Skeletal muscle tissue (tissue), 4 donors: Measurements from ENCODE around the gene FHIT. TPM values are rescaled to one million over a fixed set of nuclear protein-coding genes. Genes with fewer than 3 reads are reported as not detected.
A peak's percentile ranks its signal among the peaks of the same experiment; 100 is the strongest.

Source experiments
- H3K27ac ChIP-seq: one replicate; pipeline ENCODE4 v1.7.0; 2013; ENCODE audit warnings: mild to moderate bottlenecking, low read depth, low read length, inconsistent platforms
- H3K27me3 ChIP-seq, 3 donors: one replicate each; pipeline ENCODE4 v1.7.0; 2013; ENCODE audit warnings: low read length in 3 of 3; ENCODE audit not compliant: control insufficient read depth in 3 of 3, insufficient read depth in 3 of 3
- H3K36me3 ChIP-seq, 3 donors: one replicate each; pipeline ENCODE4 v1.7.0; 2013; ENCODE audit warnings: low read length in 3 of 3; ENCODE audit not compliant: control insufficient read depth in 3 of 3, insufficient read depth in 3 of 3
- H3K4me1 ChIP-seq, 3 donors: one replicate each; pipeline ENCODE4 v1.7.0; 2013; ENCODE audit warnings: low read length in 3 of 3, mild to moderate bottlenecking in 3 of 3; ENCODE audit not compliant: control insufficient read depth in 3 of 3, insufficient read depth in 3 of 3
- H3K4me3 ChIP-seq, 3 donors: one replicate each; pipeline ENCODE4 v1.7.0; 2013; ENCODE audit warnings: low read length in 3 of 3
- H3K9ac ChIP-seq, 3 donors: one replicate each; pipeline ENCODE4 v1.7.0; 2013; ENCODE audit warnings: low read length in 3 of 3, mild to moderate bottlenecking in 3 of 3, moderate library complexity in 2 of 3, low read depth in 1 of 3
- H3K9me3 ChIP-seq, 3 donors: one replicate each; pipeline ENCODE4 v1.7.0; 2013; ENCODE audit warnings: low read length in 3 of 3; ENCODE audit not compliant: control insufficient read depth in 3 of 3
- total RNA-seq: library from RNA; depleted of rRNA; stranded (reverse); fragments of >200 nt; gene quantifications from one replicate; pipeline ENCODE4 v1.2.3, GENCODE V29; 2014
- donor health status: Osteomylitis.

The FHIT gene
- total RNA-seq, 1 donor from 2014 or later = 4.2 TPM

DNA sequence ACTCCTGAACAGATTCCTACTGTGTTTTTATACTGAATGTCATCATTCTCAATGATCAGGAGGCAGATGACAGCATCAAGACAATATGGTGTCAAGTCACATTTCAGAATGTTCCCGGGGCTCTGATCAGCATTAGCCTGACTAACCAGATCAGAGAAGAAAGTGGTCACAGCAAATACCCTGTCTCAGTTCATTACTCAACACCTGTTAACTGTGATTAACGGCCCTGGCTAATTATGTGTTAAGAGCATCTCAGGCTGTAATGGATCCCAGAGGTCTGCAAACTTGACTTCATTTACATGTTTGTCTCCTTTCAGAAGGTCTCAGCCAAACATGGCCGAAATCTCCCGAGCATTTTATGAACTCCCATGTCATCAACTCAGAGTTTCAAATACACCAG lies 833.7 kb downstream of the FHIT start:
- no peak overlapping the region for H3K27ac ChIP-seq
- H3K4me3 ChIP-seq = no peak overlapping the region
- no peaks in the 10 kb centered on the region for H3K9me3 ChIP-seq
- H3K36me3 ChIP-seq = no peaks in the 10 kb centered on the region
- H3K9ac ChIP-seq = no peak overlapping the region
- no peaks in the 10 kb centered on the region for H3K4me1 ChIP-seq
- H3K27me3 ChIP-seq = no peaks in the 10 kb centered on the region

DNA sequence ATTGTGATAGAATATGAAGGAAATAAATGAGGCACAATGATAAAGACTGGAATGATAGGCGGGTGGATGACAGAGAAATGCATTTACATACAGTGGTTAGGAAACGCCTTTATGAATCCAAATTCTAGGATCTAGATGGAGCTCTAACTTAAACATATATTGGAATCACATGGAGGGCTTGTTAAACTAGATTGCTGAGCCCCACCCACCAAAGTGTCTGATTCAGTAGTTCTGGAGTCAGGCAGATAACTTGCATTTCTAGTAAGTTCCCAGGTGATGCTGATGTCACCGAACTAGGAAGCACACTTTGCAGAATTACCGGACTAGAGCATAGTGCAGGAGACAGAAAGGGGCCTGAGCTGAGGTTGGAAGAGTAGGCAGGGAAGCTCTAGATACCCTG lies 837.2 kb downstream of the FHIT start:
- Histone ChIP-seq H3K4me3 (no peak overlapping the region), H3K4me1 (no peaks in the 10 kb centered on the region), H3K9me3 (no peaks in the 10 kb centered on the region), H3K9ac (no peak overlapping the region), H3K36me3 (no peaks in the 10 kb centered on the region), H3K27me3 (no peaks in the 10 kb centered on the region), H3K27ac (no peak overlapping the region)

DNA sequence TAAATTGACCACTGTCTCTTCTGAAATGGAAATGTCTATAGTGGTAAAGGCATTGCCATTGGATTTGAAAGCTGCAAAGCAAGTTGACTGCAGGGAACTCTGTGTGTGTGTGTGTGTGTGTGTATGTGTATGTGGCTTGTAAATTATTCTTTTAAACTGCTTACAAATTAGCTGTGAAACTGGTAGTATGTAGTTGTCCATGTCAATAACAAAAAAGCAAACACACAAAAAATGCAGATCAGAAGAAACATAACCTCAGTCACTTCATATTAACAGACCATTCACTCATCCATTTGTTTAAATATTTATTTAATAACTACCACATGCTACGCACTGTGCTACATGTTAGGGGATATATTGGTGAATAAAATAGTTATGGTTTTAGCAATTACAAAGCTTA lies 837.7 kb downstream of the FHIT start:
- no peaks in the 10 kb centered on the region for H3K9me3 ChIP-seq
- no peaks in the 10 kb centered on the region for H3K36me3 ChIP-seq
- H3K4me1 ChIP-seq = no peaks in the 10 kb centered on the region
- no peaks in the 10 kb centered on the region for H3K27me3 ChIP-seq
- H3K4me3 ChIP-seq = no peak overlapping the region
- H3K9ac ChIP-seq = no peak overlapping the region
- H3K27ac ChIP-seq = no peak overlapping the region

DNA sequence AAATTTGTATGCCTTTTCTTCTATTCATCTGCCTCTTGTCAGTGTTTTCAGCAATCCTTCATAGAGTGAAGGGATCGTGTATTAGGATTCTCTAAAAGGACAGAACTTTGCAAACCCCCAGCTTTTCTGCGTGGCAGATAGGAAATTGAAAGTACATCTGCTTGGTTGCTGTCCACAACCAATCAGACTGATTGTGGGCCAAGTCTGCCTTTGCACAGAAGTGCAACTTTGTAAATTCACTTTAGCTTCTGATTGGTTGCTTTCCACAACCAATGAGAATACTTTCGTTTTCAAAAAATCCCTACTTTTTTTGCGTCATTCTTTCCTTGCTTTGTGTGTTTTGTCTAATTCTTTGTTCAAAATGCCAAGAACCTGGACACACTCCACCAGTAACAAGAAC lies 847.4 kb downstream of the FHIT start:
- Histone ChIP-seq H3K4me3 (no peak overlapping the region), H3K4me1 (peaks cover 6 to 11% (median 10%) of the 10 kb centered on the region in 3 donors), H3K9ac (no peak overlapping the region), H3K36me3 (no peaks in the 10 kb centered on the region), H3K9me3 (no peaks in the 10 kb centered on the region), H3K27me3 (no peaks in the 10 kb centered on the region), H3K27ac (no peak overlapping the region)

DNA sequence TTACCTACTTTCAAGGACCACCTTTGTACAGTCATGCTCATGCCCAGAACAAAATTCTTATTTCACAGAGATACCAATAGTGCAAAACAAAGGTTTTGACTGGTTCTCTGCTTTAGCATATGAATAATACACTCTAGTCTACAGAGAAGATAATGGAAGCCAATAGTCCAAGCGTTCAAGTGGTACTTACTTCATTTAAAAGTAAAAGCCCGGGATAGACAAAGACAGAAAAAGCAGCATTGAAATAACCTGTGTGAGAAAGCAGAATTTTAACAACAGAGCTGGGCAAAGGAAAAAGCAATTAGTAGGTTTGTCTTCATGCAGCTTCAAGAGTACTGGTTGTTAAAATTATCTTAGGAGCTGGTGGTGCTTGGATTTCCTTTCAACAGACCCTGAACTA lies 848.3 kb downstream of the FHIT start:
- H3K27me3 ChIP-seq = no peaks in the 10 kb centered on the region
- no peaks in the 10 kb centered on the region for H3K36me3 ChIP-seq
- H3K27ac ChIP-seq = no peak overlapping the region
- H3K9me3 ChIP-seq = no peaks in the 10 kb centered on the region
- H3K9ac ChIP-seq = no peak overlapping the region
- H3K4me3 ChIP-seq = no peak overlapping the region
- H3K4me1 ChIP-seq = peaks cover 6 to 11% (median 10%) of the 10 kb centered on the region in 3 donors

DNA sequence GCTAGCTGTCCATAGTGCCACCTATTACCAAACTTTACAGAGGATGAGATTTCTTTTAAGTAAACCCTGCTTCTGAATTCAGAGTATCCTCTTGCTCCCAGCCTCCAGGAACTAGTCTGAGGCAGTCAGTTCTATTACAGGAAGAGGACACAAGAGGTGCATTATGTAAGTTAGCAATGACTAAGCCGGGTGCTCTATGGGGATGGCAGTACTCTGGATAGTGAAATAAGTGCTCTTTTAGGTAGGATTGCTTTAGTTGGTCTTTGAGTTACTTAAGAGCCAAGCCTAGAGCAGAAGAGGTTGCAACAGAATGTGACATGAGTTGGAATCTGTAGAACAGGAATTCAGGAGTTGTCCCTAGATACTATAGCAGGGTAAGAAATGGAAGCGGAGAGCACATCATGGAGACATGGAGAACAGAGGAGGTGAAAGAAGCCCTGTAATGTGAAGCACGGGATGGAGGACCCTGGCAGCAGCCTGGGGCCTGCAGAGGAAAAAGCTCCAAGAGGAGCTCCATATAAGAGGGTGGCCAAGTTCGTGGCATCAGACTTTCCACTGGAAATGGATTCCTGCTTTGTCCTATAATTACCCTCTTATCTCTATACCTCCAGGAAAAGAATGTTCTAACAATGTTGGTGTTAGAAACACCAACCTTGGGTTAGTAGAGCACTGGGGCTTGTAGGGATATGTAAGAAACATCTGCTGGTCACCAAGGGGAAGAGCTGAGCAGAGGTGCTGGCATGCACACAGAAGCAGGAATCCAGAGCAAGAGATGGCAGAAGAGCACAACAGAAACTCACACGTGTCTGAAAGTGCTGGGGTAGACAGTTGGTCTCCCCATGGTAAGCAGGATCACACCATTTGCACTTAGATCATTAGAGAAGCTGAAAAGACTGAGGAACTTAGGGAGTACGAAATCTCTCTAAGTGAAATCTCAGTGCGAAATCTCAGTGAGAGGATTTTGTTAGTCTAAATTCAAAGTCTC lies 851.1 kb downstream of the FHIT start:
- no peak overlapping the region for H3K4me3 ChIP-seq
- no peaks in the 10 kb centered on the region for H3K36me3 ChIP-seq
- no peak overlapping the region for H3K9ac ChIP-seq
- H3K4me1 ChIP-seq = peaks cover 6 to 11% (median 10%) of the 10 kb centered on the region in 3 donors
- peak overlapping the region; percentile 28 for H3K27ac ChIP-seq
- no peaks in the 10 kb centered on the region for H3K9me3 ChIP-seq
- H3K27me3 ChIP-seq = no peaks in the 10 kb centered on the region

DNA sequence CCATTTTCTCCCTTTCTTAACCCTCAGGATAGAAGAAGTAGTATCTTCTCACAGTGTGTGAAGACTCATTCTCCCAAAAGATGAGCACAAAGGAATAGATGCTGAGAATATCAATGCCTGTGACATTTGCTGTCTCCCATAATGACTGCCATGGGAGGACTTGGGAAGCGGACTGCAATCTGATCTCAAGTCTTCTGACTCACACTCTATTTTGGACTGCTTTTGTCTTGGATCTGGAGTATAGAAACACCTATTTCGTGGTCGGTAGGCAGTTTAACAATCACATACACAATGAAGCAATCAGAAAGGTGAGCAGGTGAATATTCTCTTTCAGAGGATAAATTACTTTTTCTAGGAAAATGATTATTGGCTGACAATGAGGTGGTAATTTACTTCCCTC lies 852.0 kb downstream of the FHIT start:
- H3K27ac ChIP-seq = peak overlapping the region; percentile 28

DNA sequence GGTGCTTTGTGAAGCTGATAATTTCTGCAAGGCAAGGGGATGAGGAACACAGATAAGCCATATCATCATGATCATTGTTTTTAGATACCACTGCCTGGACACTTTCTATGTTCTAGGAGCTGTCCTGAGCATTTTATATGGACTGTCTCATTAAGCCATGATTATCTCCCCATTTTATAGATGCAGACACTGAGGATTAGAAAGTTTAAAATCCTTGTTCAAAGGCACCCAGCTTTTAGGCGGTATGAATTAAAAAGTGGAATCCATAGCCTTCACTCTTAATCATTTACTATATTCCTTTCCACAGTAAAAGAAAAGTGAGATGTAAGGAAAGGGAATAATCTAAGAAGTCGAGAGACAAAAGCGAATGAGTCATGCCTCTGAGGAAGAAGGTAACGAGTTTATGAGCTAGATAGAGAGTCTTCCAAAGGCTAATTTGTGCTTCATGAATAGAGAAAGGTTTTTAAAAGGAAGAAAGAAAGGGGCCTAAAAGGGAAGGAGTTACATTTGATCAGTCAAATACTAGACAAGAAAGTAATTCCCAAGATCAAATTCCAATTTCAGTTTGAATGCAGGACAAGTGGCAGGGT lies 856.0 kb downstream of the FHIT start:
- Histone ChIP-seq H3K36me3 (no peaks in the 10 kb centered on the region), H3K4me3 (no peak overlapping the region), H3K27me3 (no peaks in the 10 kb centered on the region), H3K9me3 (no peaks in the 10 kb centered on the region), H3K27ac (no peak overlapping the region), H3K4me1 (peaks cover 3 to 9% (median 6%) of the 10 kb centered on the region in 3 donors), H3K9ac (no peak overlapping the region)

More for the DNA sequence above, 852.0 kb downstream of the FHIT start:
- H3K27me3 ChIP-seq = no peaks in the 10 kb centered on the region
- H3K36me3 ChIP-seq = no peaks in the 10 kb centered on the region
- no peak overlapping the region for H3K4me3 ChIP-seq
- no peaks in the 10 kb centered on the region for H3K9me3 ChIP-seq
- H3K9ac ChIP-seq = no peak overlapping the region
- peaks cover 6 to 11% (median 10%) of the 10 kb centered on the region in 3 donors for H3K4me1 ChIP-seq

DNA sequence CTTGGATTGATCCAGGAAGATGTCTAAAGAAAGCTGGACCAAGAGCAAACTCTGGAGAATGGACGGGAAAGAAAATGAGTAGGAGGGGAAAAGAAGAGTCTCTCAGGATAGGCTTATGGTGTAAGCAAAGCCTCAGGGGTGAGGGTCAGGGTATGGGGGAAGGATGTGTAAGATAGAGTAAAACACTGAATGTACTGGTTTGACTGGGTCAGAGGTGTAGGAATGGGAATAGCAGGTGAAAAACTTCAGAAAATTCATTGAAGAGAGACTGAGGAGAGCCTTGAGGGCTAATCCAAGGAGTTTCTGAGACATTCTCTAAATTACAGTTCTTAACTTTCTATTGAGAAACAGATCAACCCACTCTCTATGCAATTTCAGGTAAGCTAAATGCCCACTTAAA lies 857.3 kb downstream of the FHIT start:
- H3K9ac ChIP-seq = no peak overlapping the region
- peaks cover 0 to under 1% (median 0%) of the 10 kb centered on the region in 3 donors for H3K4me1 ChIP-seq
- H3K4me3 ChIP-seq = no peak overlapping the region
- no peak overlapping the region for H3K27ac ChIP-seq
- H3K36me3 ChIP-seq = no peaks in the 10 kb centered on the region
- H3K27me3 ChIP-seq = no peaks in the 10 kb centered on the region
- no peaks in the 10 kb centered on the region for H3K9me3 ChIP-seq

DNA sequence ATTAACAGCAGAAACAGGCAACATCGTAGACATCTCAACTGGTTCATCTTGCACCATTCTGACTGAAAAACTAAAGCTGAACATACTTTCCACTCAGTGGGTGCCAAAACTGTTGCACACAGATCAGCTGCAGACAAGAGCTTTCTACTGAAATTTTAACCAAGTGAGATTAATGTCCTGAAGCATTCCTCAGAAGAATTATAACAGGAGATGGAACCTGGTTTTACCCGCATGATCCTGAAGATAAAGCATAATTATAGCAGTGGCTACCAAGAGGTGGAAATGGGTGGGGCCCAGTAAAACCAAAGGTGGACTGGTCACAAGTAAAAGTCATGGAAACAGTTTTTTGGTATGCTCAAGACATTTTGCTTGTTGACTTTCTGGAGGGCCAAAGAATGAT lies 858.8 kb downstream of the FHIT start:
- no peak overlapping the region for H3K9ac ChIP-seq
- H3K9me3 ChIP-seq = no peaks in the 10 kb centered on the region
- no peaks in the 10 kb centered on the region for H3K36me3 ChIP-seq
- no peaks in the 10 kb centered on the region for H3K27me3 ChIP-seq
- no peak overlapping the region for H3K4me3 ChIP-seq
- no peaks in the 10 kb centered on the region for H3K4me1 ChIP-seq
- no peak overlapping the region for H3K27ac ChIP-seq
